Fibroblast of the aortic adventitia (primary cell): ENCODE measurements around the gene ADGRG7. TPM values are rescaled to one million over a fixed set of nuclear protein-coding genes. Genes with fewer than 3 reads are reported as not detected.
A peak's percentile ranks its signal among the peaks of the same experiment; 100 is the strongest.

ENCODE experiments used
- DNase-seq: peaks from one replicate; pipeline ENCODE4 v3.0.0-alpha.2; 2010; ENCODE audit warnings: low read depth
- H3K4me3 ChIP-seq: 2 replicates; pipeline ENCODE4 v1.5.1; 2011; ENCODE audit warnings: low read depth, mild to moderate bottlenecking, control low read depth, low read length, moderate library complexity
- total RNA-seq: library from RNA; depleted of rRNA; stranded (reverse); fragments of >200 nt; gene quantifications from 2 replicates; pipeline ENCODE4 v1.2.3, GENCODE V29; 2012; ENCODE audit warnings: low replicate concordance
- TF ChIP-seq, protein P1 (sequence below): IDR thresholded peaks from 2 replicates; pipeline ENCODE4 v1.5.1; 2011; ENCODE audit warnings: mild to moderate bottlenecking, low read length, control low read depth, inconsistent platforms; ENCODE audit not compliant: insufficient read depth

The ADGRG7 gene
- total RNA-seq, 1 donor = not detected

DNA sequence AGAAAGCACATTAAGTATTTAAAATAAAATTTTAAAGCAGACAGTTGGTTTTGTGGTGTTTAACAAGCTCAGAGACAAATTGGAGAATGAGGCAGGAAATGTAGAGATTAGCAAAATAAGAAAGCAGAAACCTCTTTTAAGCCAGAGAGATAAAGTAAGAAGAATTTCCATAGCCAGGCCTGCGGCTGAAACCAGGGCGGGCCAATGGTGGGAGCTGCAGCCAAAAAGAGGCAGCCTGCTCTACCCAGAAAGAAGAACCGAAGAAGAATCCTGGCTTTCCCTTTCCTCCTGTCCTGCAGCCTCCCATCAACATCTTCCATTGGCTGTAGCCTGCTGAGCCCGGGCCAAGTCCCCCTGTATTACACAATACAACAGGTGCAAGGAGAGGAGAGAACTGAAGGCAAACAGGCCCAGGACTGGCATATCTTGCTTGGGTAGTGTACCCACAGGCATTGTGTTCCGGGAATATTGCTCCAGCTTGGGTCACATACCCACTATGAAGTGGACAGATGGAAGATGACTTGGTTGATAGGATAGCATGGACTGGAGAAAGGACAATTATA, 88.4 kb downstream of the ADGRG7 start:
- no peak overlapping the region for H3K4me3 ChIP-seq
- TF ChIP-seq, protein P1, sequence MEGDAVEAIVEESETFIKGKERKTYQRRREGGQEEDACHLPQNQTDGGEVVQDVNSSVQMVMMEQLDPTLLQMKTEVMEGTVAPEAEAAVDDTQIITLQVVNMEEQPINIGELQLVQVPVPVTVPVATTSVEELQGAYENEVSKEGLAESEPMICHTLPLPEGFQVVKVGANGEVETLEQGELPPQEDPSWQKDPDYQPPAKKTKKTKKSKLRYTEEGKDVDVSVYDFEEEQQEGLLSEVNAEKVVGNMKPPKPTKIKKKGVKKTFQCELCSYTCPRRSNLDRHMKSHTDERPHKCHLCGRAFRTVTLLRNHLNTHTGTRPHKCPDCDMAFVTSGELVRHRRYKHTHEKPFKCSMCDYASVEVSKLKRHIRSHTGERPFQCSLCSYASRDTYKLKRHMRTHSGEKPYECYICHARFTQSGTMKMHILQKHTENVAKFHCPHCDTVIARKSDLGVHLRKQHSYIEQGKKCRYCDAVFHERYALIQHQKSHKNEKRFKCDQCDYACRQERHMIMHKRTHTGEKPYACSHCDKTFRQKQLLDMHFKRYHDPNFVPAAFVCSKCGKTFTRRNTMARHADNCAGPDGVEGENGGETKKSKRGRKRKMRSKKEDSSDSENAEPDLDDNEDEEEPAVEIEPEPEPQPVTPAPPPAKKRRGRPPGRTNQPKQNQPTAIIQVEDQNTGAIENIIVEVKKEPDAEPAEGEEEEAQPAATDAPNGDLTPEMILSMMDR = no peak
- DNase-seq = no peak

- DNase-seq = no peak
- H3K4me3 ChIP-seq = no peak overlapping the region
- TF ChIP-seq, protein P1 = no peak
These were observed 89.3 kb downstream of the ADGRG7 start for GRCh38 chr3:100698736-100699135.

- no peak overlapping the region for H3K4me3 ChIP-seq
- no peak for DNase-seq
- TF ChIP-seq, protein P1 = no peak
These were observed 91.3 kb downstream of the ADGRG7 start for GRCh38 chr3:100700708-100701107.

- TF ChIP-seq, protein P1 = no peak
- no peak overlapping the region for H3K4me3 ChIP-seq
These were observed 92.9 kb downstream of the ADGRG7 start for GRCh38 chr3:100702082-100702979.

GRCh38 chr3:100702980-100703345, 93.6 kb downstream of the ADGRG7 start:
- H3K4me3 ChIP-seq = no peak overlapping the region
- DNase-seq = no peak
- TF ChIP-seq, protein P1 = no peak

More at GRCh38 chr3:100702082-100702979, 92.9 kb downstream of the ADGRG7 start:
- DNase-seq = no peak

DNA sequence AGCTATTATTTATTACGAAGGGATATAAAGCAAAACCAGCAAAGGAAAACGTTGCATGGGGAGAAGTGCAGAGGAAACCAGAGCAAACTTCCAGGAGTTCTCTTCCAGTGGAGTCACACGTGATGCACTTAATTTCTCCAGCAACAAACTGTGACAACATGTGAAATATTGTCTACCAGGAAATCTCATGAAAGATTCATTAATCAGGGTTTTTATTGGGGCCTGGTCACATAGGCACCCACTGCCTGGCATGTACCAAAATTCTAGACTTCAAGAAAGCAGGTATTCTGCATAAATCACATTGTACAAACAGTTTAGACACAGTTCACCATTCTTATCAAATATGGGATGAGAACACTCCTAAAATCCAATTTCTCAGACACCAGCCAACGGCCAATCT, 94.5 kb downstream of the ADGRG7 start:
- no peak for DNase-seq
- TF ChIP-seq, protein P1 = no peak
- no peak overlapping the region for H3K4me3 ChIP-seq

- TF ChIP-seq, protein P1 = no peak
- H3K4me3 ChIP-seq = no peak overlapping the region
- DNase-seq = peak; percentile 68
These were observed 97.0 kb downstream of the ADGRG7 start for GRCh38 chr3:100706365-100706764.
